ENCODE results near the gene TRAPPC3L. TPM values are rescaled to one million over a fixed set of nuclear protein-coding genes. Genes with fewer than 3 reads are reported as not detected.

TRAPPC3L gene
- total RNA-seq, 1 donor from 2014 or later = 0.27 TPM

- Mint-ChIP-seq H3K27ac (no peak overlapping the region), H3K27me3 (no peaks in the 10 kb centered on the region), H3K4me1 (ENCODE audit: unreplicated experiment) (peaks cover 10% of the 10 kb centered on the region), H3K9me3 (no peaks in the 10 kb centered on the region), H3K4me3 (no peak overlapping the region), H3K36me3 (no peaks in the 10 kb centered on the region)
- DNase-seq (ENCODE audit: extremely low spot score, unreplicated experiment) = no peak
- TF ChIP-seq CTCF (conservative IDR thresholded peaks at IDR 0.05) = no peak
Measured at GRCh38 chr6:116450769-116451740, 94.4 kb downstream of the TRAPPC3L start.

- no peak for TF ChIP-seq CTCF (conservative IDR thresholded peaks at IDR 0.05)
- Mint-ChIP-seq H3K27me3 (no peaks in the 10 kb centered on the region), H3K4me3 (no peak overlapping the region), H3K36me3 (no peaks in the 10 kb centered on the region), H3K4me1 (ENCODE audit: unreplicated experiment) (peaks cover 10% of the 10 kb centered on the region), H3K27ac (no peak overlapping the region), H3K9me3 (no peaks in the 10 kb centered on the region)
- no peak for DNase-seq (ENCODE audit: extremely low spot score, unreplicated experiment)
Measured at GRCh38 chr6:116450185-116450710, 95.2 kb downstream of the TRAPPC3L start.

GRCh38 chr6:116449565-116449964, 95.9 kb downstream of the TRAPPC3L start:
- DNase-seq (ENCODE audit: extremely low spot score, unreplicated experiment) = no peak
- Mint-ChIP-seq H3K36me3 (no peaks in the 10 kb centered on the region), H3K4me1 (ENCODE audit: unreplicated experiment) (peaks cover 11% of the 10 kb centered on the region), H3K9me3 (no peaks in the 10 kb centered on the region), H3K4me3 (no peak overlapping the region), H3K27me3 (no peaks in the 10 kb centered on the region), H3K27ac (no peak overlapping the region)
- TF ChIP-seq CTCF (conservative IDR thresholded peaks at IDR 0.05) = no peak

- peak overlapping the region; percentile 12 for H3K27ac Mint-ChIP-seq
- H3K36me3 Mint-ChIP-seq = no peaks in the 10 kb centered on the region
- no peaks in the 10 kb centered on the region for H3K27me3 Mint-ChIP-seq
- DNase-seq (ENCODE audit: extremely low spot score, unreplicated experiment) = no peak
- peaks cover 20% of the 10 kb centered on the region for H3K4me1 Mint-ChIP-seq (ENCODE audit: unreplicated experiment)
- no peak overlapping the region for H3K4me3 Mint-ChIP-seq
- H3K9me3 Mint-ChIP-seq = no peaks in the 10 kb centered on the region
- no peak for TF ChIP-seq CTCF (conservative IDR thresholded peaks at IDR 0.05)
Measured at GRCh38 chr6:116447496-116448011, 97.9 kb downstream of the TRAPPC3L start.

- no peaks in the 10 kb centered on the region for H3K36me3 Mint-ChIP-seq
- TF ChIP-seq CTCF (conservative IDR thresholded peaks at IDR 0.05) = no peak
- H3K9me3 Mint-ChIP-seq = no peaks in the 10 kb centered on the region
- no peak overlapping the region for H3K4me3 Mint-ChIP-seq
- no peak for DNase-seq (ENCODE audit: extremely low spot score, unreplicated experiment)
- no peak overlapping the region for H3K27ac Mint-ChIP-seq
- H3K27me3 Mint-ChIP-seq = no peaks in the 10 kb centered on the region
- H3K4me1 Mint-ChIP-seq (ENCODE audit: unreplicated experiment) = peaks cover 25% of the 10 kb centered on the region
Measured at GRCh38 chr6:116447052-116447451, 98.4 kb downstream of the TRAPPC3L start.

All from type B pancreatic cell (in vitro differentiated cells).